DND-41 (cell line): ENCODE measurements around the gene MMP24OS.

ENCODE experiments used
- CTCF ChIP-seq: IDR thresholded peaks from 2 replicates; pipeline ENCODE4 v1.5.1; 2012; ENCODE audit warnings: borderline replicate concordance, low read length, moderate library complexity, mild to moderate bottlenecking; ENCODE audit not compliant: poor library complexity, severe bottlenecking; ENCODE audit errors: extremely low read depth
- EZH2 ChIP-seq: IDR thresholded peaks from 3 replicates; pipeline ENCODE4 v1.6.1; 2012; ENCODE audit warnings: borderline replicate concordance, low read depth, mild to moderate bottlenecking, moderate library complexity, low read length, inconsistent platforms; ENCODE audit not compliant: severe bottlenecking

DNA sequence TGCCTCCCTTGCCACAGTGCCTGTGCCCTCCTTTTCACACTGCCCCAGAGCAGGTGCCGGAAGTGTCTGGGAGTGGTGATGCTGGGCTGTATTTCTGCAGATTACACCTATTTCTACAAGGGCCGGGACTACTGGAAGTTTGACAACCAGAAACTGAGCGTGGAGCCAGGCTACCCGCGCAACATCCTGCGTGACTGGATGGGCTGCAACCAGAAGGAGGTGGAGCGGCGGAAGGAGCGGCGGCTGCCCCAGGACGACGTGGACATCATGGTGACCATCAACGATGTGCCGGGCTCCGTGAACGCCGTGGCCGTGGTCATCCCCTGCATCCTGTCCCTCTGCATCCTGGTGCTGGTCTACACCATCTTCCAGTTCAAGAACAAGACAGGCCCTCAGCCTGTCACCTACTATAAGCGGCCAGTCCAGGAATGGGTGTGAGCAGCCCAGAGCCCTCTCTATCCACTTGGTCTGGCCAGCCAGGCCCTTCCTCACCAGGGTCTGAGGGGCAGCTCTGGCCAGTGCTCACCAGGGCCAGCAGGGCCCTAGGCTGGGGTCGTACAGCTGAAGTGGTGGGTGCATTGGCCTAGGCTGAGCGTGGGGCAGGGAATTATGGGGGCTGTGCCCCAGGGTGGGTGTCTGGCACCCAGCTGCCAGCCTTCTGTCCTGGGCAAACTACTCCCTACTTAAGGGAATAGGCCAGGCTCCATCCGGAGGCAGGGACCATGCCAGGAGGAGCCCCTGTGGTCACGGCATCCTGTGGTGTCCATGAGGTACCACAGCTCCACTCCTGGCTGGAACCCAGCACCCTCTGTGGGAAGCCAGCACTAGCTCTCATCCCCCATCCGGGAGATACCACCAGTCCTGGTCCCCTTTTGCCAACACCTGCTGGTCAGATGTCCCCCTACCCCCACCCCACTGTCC lies 3.5 kb downstream of the MMP24OS start:
- TF ChIP-seq CTCF, result no peak
- TF ChIP-seq EZH2, result no peak
